ENCODE data around the gene ARID4B.
"Not testable (repeated sequence)": the region's sequence is repeated elsewhere in the genome, so short reads cannot be mapped to it uniquely, and the experiment has no call there.

ARID4B gene

DNA sequence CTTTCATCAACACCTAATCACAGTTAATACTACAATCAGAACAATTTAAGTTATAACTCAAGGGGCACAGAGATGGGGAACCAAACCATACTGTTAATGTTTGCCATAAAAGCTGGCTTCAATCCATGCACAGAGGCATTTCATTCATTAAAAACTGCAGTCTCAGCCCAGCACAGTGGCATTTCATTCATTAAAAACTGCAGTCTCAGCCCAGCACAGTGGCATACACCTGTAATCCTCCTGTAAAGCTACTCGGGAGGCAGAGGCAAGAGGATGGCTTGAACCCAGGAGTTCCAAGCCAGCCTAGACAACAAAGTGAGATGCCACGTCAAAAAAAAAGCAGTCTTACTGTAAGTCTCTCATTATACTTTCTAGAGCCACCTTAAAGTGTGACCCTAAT lies 29.2 kb downstream of the ARID4B start:
- no peak for DNase-seq (ENCODE audit: low read depth)

DNA sequence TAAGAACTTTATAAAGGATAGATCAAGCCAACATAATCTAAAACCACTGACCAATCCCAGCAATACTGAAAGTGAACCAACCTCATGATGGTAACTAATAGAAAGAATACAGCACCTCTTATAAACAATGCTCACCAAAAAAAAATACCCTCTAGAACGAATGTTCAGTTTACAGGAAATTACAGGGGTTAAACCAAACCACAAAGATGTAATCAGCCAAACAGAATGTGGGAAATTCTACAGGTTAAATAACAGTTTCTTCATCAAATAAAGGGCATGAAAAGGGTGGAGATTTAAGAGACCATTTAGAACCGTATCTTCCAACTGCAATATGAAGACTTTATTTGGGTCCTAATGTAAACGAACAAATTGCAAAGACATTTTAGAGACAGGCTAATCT lies 30.4 kb downstream of the ARID4B start:
- no peak for DNase-seq (ENCODE audit: low read depth)

DNA sequence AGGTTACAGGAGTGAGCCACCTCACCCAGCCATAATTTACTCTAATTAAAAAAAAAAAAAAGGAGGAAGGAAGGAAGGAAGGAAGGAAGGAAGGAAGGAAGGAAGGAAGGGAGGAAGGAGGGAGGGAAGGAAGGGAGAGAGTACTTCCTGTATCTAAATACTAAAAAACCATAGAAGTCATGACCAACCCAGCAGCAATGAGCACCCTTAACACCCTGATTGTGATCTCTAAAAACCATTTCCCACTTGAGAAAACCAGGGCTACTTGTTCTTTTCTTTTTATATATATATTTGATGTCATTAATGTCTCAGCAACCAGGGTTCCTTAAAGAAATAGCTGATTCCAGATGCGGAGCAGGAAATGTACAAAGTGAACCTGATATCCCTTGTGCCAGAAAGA lies 31.2 kb downstream of the ARID4B start:
- no peak for DNase-seq (ENCODE audit: low read depth)

DNA sequence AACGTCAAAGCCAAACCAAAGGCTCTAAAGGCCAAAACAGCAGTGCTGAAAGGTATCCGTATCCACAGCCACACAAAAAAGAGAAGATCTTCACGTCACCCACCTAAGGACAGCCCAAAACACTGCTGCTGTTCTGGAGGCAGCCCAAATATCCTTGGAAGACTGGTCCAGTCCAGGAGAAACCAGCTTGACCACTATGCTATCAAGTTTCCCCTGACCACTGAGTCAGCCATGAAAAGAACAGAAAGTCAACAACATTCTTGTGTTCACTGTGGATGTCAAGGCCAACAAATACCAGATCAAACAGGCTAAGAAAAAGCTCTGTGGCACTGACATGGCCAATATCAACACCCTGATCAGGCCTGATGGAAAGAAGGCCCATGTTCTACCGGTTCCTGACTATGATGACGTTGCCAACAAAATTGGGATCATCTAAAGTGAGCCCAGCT lies 32.1 kb downstream of the ARID4B start:
- DNase-seq (ENCODE audit: low read depth), result no peak

DNA sequence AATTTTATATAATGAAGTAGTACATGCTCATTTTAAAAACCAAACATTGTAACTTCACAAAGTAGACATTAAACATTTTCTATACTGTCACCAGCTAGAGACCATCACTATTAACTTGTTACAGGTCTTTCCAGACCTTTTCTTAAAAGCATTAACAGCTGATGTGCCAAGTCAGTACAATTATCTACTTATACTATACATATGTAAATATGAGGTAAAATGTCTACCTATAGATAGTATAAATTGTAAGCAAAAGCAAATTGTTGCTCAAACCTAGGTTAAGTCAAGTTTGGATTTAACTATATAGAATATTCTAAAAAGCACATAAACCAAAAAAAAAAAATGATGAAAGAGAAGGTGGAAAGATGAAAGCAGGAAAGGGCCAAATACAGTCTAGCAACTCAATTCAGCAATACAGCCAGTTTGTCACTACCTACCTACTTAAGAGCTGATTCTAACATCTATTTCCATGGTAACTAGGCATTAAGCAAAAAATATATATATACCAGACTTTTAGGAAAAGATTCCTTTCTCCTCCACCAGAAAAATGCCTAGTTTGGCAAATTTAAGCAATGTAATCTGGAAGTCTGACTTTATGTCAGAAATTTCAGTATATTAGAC lies 34.5 kb downstream of the ARID4B start:
- no peak for DNase-seq (ENCODE audit: low read depth)

DNA sequence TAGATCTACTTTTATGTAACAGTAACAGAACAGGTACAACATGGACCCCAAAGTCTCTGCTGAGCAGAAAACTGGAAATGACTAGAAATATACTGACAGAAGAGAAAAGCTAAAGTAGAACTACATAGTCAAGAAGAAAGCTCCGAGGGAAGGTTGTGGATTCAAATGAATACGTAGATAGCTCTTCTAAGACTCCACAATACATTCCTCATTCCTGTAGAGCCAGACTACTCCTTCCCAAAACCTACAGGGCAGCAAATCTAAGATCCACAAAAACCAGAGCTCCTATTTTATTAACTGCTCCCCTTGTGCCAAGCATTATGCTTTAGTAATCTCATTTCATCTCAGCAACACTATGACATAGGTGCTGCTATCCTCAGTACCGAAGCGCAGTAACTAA lies 35.2 kb downstream of the ARID4B start:
- no peak for DNase-seq (ENCODE audit: low read depth)

DNA sequence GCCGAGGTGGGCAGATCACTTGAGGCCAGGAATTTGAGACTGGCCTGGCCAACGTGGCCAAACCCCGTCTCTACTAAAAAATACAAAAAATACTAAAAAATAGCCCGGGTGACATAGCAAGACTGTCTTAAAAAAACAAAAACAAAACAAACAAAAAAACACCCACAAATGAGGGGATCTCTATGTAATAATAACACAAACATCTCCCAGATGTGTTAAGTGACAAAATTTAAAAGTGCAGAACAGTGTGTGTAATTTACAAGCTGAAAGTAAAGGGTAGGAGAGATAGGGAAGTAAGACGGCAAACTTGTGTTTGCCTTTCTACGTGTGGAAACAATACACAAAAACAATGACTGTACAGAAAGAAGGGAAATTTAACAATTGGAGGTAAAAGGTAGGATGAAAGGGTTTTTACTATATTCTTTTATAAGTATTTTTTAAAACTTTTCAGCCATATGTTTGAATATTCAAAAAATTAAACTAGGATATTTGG lies 36.3 kb downstream of the ARID4B start:
- no peak for DNase-seq (ENCODE audit: low read depth)

DNA sequence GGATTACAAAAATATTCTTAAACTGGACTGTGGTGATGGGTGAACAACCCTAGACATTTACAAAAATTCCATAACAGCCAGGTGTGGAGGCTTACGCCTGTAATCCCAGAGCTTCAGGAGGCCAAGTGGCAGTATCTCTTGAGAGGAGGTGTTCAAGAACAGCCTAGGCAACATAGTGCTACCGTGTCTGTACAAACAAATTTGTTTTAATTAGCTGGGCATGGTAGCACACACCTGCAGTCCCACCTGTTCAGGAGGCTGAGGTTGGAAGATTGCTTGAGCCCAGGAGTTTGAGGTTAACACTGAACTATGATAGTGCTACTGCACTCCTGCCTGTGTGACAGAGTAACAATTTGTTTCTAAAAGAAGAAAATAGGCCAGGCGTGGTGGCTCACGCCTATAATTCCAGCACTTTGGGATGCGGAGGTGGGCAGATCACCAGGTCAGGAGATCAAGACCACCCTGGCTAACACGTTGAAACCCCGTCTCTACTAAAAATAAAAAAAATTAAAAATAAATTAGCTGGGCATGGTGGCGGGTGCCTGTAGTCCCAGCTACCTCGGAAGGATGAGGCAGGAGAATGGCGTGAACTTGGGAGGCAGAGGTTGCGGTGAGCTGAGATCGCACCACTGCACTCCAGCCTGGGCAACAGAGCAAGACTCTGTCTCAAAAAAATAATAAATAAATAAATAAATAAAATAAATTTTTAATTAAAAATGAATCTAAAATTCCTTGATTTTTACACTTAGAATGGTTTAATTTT lies 37.1 kb downstream of the ARID4B start:
- DNase-seq (ENCODE audit: low read depth), result no peak

DNA sequence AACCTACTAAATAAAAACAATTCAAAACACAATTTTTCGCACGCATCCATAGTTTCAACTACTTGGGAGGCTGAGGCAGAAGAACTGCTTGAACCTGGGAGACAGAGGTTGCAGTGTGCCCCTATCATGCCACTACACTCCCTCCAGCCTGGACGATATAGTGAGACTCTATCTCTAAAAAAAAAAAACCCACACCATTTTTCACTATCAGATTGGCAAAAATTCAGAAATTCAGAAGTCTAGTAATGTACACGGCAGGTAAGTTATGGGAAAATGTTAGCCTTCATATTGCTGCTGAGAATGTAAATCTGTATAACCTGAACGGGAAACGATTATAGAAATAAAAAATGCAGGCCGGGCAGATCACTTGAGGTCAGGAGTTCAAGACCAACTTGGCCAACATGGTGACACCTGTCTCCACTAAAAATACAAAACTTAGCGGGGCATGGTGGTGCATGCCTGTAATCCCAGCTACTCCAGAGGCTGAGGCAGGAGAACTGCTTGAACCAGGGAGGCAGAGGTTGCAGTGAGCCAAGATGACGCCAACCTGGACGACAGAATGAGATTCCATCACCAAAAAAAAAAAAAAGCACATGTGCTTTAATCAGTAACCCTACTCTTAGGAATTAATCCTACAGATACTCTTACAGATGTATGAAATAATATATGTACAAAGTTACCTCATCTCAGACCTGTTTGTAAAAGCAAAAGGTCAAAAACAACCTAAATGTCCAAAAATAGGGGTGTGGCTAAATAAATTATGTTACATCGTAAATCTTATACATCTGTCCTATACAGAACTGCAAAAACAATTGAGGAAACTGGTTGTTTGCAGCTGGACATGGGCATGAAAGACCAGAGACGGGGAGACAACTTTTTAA lies 37.9 kb downstream of the ARID4B start:
- no peak for DNase-seq (ENCODE audit: low read depth)

DNA sequence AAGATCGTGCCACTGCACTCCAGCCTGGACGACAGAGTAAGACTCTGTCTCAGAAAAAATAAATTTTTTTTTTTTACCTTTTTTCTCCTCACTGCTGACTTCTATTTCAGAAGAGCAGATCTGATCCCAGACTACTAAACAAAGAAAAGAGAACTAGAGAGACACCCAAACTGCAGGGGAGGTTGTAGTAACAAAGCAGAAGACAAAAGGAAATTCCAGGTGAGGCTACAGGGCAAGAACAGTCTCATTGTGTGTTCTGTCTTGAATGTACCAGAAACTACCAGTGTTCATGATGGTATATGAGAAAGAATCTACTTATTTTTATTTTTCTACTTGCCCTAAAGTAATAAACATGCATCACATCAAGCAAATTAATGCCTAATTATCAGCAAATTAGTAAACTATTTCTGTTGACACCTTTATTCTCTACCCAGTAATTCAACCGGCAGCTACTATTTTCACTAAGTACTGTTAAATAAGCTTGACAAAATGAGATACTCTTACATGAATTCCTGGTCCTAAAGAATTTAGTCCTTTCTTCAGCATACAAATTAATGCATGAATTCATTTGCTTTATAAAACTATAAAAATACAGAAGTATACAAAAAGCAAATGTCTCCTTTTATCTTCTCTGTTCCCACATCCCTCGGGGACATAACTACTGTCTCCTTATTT lies 40.6 kb downstream of the ARID4B start:
- DNase-seq (ENCODE audit: low read depth), result no peak

DNA sequence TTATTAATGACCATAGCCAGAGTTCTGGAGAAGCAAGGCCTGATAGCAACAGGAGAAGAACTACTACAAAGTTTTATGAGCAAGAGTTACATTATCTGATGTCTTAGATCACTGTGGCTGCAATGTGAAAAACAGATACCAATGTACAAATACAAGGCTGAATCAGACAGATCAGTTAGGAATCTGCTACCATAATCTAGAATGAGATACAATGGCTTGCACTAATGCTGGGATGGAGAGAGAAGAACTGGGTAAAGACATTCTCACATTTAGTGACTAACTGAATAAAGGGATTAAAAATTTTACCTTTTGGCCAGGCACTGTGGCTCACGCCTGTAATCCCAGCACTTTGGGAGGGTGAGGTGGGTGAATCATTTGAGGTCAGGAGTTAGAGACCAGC lies 41.3 kb downstream of the ARID4B start:
- DNase-seq (ENCODE audit: low read depth), result no peak

DNA sequence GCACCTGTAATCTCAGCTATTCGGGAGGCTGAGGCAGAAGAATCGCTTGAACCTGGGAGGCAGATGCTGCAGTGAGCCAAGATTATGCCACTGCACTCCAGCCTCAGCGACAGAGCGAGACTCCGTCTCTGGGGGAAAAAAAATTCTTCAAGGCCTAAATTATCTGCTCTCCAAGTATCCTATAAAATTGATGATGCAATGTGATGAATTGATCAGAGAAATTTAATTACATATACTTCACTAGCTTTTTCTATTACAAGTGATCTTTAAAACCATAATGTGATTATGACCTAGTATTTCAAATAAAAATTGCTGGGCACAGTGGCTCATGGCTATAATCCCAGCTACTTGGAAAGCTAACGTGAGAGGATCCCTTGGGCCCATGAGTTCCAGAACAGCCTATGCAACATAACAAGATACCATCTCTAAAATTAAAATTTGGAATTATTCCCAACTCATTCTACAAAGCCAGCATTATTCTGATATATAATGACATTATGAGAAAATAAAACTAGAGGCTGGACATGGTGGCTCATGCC lies 43.7 kb downstream of the ARID4B start:
- DNase-seq (ENCODE audit: low read depth), result no peak

DNA sequence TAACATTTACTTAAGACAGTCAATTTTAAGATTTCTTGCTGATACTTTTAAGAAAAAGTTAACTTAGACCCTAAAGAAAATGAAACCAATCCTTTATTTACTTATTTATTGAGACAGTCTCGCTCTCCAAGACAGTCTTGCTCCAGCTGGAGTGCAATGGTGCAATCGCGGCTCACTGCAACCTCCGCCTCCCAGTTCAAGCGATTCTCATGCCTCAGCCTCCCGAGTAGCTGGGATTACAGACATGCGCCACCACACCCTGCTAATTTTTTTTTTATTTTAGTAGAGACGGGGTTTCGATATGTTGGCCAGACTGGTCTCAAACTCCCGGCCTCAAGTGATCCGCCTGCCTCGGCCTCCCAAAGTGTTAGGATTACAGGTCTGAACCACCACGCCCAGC lies 44.3 kb downstream of the ARID4B start:
- not testable (repeated sequence) for DNase-seq (ENCODE audit: low read depth)

DNA sequence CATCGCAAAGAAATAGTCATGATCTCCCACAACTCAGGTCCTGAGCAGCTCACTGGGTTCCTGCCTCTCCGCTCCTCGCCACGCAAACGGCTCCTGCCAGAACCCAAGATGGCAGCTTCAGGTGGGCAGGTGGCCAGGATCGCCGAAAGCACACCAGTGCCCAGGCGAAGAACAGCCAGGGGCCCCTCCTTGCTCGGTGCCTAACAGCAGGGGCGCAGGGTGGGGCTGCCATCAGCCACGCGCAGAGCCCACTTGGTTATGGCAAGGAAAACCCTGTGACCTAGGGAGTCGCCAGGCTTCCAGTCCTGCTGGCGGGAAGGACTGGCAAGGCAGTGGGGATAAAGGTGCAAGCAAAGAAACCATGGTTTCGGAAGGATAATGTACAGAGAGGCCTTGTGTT lies 47.5 kb downstream of the ARID4B start:
- DNase-seq (ENCODE audit: low read depth), result no peak

DNA sequence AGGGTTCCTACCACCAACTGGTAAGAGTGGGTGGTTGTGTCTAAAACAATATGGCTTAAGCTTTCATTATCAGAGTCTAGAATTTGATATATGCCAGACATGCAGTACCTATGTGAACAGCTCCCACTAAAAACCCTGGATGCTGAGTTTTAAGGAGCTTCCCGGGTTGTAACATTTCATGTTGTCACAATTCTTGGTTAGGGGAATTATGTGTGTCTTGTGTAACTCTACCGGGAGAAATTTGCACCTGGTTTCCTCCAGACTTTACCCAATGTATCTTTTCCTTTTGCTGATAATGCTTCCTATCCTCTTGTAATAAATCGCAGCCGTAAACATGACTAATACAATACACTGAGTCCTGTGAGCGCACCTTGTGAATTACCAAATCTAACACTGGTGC lies 48.3 kb downstream of the ARID4B start:
- no peak for DNase-seq (ENCODE audit: low read depth)

DNA sequence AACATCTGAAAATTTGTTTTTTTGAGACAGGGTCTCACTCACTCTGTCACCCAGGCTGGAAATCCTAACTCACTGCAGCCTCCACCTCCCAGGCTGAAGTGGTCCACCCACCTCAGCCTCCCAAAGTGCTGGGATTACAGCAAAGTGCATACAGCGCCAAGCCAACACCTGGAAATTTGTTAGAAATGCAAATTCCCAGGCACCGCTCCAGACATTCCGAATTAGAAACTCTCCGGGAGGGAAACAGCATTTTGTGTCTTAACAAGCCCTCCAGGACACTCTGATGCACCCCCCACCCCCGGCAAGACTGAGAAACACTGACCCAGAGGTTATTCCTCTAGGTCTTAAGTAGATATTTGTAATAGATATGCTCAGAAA lies 49.1 kb downstream of the ARID4B start:
- no peak for DNase-seq (ENCODE audit: low read depth)

DNA sequence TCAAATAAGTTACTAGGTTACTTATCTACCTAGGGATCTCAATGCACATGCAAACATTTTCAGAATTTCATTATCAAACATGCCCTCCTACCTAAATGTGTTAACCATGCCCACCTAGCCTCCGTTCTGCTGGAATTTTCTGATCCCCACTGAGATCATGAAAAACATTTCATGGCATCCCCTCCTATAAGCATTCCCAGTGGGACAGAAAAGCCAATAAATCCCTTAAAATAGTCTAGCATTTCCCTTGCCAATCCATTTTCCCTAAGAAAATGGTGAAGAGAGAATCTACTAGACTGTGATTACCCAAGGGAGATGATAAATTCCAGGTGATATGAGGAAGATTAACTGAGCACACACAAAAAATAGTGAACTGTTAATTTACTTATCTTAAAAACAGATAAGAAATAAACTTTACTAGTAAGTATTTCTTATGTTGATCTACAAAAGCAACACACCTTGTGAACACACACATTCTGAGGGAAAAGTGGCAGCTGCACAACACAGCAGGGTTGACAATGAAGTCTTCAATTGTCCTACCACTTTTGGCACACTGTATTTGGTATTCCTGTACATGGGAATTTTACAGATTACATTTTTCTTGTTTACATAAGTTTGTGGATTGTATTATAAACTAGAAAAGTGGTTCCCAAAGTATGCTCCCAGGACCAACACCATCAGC lies 49.6 kb downstream of the ARID4B start:
- DNase-seq (ENCODE audit: low read depth), result no peak

DNA sequence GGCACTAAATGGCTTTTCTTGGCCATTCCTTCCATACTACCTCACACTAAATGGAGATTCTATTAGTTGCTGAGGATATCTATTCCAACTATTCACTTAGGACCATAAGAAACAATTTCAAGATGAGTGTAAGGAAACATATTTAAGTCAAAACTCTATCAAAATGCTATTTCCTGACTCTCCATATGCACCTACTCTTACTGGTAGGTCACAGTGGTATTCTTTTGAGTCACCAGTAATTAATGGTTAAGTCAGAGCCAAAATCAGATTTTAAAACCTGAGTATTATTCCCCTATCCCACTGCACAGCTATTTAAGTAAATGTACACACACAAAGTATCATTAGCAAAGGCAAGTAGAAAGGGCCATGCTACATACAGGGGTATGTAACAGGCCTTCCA lies 50.3 kb downstream of the ARID4B start:
- no peak for DNase-seq (ENCODE audit: low read depth)

DNA sequence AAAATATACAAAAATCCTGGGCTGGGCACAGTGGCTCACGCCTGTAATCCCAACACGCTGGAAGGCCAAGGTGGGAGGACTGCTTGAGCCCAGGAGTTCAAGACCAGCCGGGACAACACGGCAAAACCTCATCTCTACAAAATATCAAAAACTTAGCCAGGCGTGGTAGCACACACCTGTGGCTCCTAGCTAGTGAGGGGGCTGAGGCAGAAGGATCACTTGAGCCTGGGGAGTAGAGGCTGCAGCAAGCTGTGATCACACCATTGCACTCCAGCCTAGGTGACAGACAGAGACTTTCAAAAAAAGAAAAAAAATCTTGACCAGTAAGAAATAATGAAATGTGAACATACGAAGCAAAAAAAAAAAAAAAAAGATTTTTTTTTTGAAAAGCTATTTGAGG lies 52.1 kb downstream of the ARID4B start:
- no peak for DNase-seq (ENCODE audit: low read depth)

DNA sequence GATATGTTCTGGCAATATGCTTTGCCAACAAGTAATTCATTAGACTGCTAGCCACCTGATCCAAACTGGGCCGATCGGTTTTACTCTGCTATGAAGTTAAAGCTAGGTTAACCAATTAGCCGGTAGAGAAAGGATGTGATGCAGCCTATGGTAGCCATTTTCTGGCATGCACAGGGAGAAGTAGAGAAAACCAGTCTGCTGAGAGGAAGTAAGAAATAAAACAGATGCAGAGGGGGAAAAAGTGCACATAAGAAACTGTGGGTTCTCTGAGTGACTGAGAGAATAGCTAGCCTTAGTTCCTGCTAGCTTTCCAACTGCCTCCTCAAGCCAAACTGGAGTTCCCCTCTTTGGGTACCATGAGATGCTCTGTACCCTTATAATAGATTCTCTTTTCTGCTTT lies 52.8 kb downstream of the ARID4B start:
- no peak for DNase-seq (ENCODE audit: low read depth)

DNA sequence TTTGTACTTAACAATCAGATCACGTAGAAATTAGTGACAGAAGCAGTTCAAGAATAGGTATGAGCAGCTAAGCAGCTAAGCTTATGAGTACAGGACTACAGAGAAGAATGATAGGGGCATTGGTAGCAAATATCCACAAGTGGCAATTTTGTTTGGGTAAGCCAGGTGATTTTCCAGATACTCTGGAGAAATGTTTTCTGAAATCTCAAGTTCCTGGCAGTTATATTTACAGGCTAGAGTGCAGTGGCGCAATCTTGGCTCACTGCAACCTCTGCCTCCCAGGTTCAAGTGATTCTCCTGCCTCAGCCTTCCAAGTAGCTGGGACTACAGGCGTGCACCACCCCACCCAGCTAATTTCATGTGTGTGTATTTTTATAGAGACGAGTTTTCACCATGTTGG lies 55.1 kb downstream of the ARID4B start:
- no peak for DNase-seq (ENCODE audit: low read depth)
